Heart left ventricle (tissue), 13 donors: ENCODE measurements around the gene IGFN1.

ENCODE experiments used
- CTCF ChIP-seq, 12 donors: fragments of 200-600 bp; sonication (generic) in 4 of 12; IDR thresholded peaks; one replicate each; pipeline versions ENCODE4 v1.5.0 to v1.8.0; 2018 to 2022; ENCODE audit warnings: antibody characterized with exemption in 12 of 12, mild to moderate bottlenecking in 5 of 12
- POLR2A ChIP-seq, 2 donors: fragments of 450-650 bp; IDR thresholded peaks; one replicate each; pipeline ENCODE4 v1.6.1; 2017; ENCODE audit warnings: antibody characterized with exemption in 2 of 2, mild to moderate bottlenecking in 2 of 2, moderate library complexity in 2 of 2
- donor health status: ischemic (EF 13 %, LVEDD 7.1; RV severe dilation, severe dysfunction).
- donor health status: DM: no; HTN: yes; CAD: no.
- donor health status: DM: no; HTN: no; CAD: no.
- donor health status: ischemic (EF 25% LVEDD 6.9; RV normal size, moderate dysfunction).
- donor health status: ischemic (EF 25% LVEDD 5.7; RV mildly dilated, moderate dysfunction).
- donor health status: ischemic (EF 35%, LVEDD 5.7; RV mildly dilated, moderate dysfunction).
- donor health status: nonischemic (EF 11% LVEDD 7.7; RV severe dilation, severe dysfunction).
- donor health status: DM: yes; HTN: yes; CAD: no.
- donor health status: PGD.
- donor health status: ischemic (EF 29% LVEDD 5.4; RV normal size, mild dysfunction).
- donor health status: nonischemic (EF 23%, LVEDD 6.1; RV moderate dilation, normal function).

DNA sequence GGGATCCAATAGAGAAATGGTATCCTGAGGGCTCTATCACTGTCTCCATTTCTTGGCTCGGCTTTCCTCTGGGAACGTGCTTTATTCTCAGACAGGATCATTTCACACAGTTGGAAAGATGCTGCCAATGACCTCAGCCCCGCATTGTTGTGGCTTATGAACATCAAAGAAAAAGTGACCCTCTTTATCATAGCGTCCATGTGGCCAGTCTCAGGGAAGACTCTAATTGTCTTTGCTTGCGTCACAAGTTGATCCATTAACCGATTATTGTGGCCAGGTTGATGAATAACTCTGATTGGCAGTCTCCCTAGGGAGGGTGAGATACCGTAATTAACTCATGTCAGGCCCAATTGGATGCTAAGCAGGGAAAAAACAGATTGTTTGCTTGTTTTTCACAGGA, 26.0 kb upstream of the IGFN1 start:
- no peak for TF ChIP-seq CTCF (IDR thresholded peaks at IDR 0.05)
- no peak for TF ChIP-seq POLR2A (IDR thresholded peaks at IDR 0.05)
